GM19467 (cell line): ENCODE results near the gene RND3.

ENCODE experiments used
- ATAC-seq: cut with Tn5 transposase; IDR thresholded peaks from one replicate; pipeline ENCODE4 v1.9.1; 2021; ENCODE audit warnings: mild to moderate bottlenecking, moderate library complexity; ENCODE audit not compliant: unreplicated experiment

Gene RND3

DNA sequence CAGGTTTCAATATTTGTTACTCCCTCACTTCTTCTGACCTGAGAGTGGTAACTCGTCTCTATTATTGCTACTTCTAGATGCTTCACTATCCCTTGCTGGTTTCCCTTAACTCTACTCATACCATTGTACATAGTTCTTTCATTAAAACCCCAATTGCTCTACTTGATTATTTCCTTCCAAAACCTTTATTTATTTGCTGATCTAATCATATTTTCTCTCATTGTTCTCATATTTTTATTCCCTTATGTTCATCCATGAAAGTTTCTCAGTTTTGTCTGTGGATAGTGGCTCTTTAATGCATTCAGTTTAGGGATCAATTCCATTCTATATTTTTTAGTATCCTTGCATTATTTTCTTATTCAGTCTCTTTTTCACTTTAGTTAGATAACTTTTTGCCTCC lies 42.1 kb downstream of the RND3 start:
- ATAC-seq, result no peak

DNA sequence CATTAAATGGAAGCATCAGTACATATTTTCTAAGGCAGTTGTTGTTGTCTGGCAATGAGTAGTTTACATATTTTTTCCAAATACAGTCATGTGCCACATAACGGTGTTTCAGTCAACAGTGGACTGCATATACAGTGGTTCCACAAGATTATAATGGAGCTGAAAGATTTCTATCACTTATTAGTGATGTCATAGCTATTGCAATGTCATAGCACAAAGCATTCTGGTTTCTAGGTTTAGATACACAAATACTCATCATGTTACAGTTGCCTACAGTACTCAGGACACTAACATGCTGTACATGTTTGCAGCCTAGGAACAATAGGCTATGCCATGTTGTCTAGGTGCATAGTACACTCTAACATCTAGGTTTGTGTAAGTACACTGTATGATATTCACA lies 45.0 kb downstream of the RND3 start:
- no peak for ATAC-seq

DNA sequence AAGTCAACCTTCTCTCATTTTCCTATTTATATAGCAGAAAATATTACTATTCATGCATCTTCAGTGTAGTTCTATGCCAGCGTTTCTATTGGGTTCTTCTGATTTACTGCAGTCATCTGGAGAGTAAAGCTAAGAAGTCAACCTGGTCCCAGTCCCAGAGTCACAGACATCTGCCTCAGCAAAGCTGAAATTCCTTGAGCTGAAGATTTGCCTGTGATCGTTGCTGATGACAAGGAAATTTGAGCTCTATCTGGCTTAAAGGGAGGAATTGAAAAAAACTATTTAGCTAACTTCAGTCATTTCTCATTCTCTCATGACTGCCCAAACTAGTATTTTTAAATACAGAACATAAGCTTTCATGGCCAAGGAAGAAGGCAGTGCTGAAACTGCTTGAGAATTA lies 45.7 kb downstream of the RND3 start:
- ATAC-seq, result no peak

DNA sequence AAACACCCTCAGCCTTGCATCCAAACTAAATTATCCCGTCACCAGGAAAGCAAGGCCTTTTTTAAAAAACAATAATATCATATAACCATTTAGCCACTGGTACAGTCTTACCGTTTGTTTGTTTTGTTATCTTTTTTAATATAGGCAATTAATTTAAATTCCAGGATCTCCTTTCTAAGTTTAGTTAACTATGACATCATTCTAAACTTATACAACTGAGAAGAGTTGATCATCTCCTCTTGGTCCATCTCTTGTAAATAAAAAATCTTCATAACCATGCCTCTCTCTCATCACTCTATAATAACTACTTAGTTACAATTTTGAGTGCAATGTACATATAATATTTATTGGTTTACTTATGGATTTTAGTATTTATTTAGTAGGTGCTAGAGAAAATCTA lies 46.2 kb downstream of the RND3 start:
- ATAC-seq, result no peak

DNA sequence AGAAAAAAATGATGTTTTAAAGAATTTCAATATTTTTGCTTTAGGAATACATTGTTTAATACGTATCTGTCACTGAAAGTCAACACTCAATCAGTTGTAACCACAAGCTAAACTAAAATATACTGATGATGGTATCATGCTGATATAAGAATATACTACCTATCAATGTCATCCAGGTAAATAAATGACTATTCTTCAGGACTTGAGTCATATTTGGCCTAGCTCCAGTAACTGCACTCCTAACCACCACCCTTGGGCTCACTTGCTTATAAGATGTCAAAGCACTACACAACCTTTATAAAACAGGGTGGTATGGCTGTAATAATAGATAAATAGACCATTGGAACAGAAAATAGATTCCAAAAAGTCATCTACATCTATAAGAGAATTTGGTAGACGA lies 48.8 kb downstream of the RND3 start:
- ATAC-seq, result no peak

DNA sequence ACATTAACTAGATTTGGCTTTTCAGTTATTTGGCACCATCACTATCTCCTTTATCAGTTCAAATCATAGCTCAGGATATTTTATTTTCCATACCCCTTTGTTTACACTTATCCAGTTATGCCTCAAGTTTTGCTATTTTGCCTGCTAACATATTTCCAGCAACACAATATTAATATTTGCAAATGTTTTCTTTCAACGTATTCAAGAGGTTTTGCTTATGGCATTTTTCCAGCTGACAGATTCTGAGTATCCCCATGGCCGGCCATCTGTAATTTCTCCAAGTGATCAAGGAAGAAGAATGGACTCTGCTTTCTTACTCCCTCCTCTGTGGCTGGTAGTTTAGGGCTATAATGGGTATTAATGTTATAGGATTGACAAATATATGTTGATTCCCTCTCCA lies 49.4 kb downstream of the RND3 start:
- no peak for ATAC-seq

DNA sequence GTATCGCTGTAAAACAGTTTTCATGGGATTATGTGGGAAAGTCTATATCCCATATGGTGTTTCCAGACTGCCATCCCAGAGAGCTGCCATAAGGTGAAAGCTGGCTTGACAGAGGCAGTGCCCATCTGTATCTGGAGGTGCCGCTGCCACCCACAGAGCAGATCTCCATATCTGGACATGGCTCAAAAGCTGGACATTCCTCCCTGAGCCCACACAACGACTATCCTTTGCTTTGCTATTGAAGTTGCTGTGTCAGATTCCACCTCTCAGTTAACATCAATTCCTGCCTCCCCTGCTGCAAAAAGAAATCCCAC lies 55.2 kb downstream of the RND3 start:
- ATAC-seq, result no peak

DNA sequence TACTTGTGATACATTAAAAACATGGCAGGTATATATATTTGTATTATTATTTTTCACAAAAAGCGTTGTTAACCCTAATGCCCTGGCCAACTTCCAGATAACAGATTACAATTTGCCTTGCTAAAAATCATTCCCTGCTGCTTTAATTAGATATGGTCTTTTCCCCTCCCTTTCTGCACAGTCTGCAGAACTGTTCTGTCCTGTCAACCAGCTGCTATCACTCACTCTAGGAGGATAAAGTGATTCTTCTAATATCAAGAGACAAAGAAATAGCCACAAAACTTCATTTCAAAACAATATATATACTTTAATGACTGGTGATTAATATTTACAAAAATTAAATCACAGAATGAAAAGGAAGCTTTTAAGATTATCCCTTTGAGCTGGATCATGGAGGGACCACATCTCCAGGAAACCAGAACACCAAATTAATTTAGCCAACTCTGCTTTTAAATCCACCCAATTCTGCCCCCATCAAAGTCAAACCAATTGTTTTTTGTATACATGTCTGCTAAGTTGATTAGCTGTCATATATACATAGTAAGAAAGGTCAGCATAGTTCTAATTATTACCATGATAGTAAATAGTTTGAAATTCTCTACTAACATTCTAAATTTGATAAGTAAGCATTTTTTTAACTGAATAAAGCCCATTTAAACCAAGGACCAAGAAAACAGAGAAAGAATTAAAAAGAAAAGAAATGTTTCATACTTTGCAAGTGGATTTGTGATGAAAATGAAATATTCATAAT lies 55.7 kb downstream of the RND3 start:
- ATAC-seq, result no peak

DNA sequence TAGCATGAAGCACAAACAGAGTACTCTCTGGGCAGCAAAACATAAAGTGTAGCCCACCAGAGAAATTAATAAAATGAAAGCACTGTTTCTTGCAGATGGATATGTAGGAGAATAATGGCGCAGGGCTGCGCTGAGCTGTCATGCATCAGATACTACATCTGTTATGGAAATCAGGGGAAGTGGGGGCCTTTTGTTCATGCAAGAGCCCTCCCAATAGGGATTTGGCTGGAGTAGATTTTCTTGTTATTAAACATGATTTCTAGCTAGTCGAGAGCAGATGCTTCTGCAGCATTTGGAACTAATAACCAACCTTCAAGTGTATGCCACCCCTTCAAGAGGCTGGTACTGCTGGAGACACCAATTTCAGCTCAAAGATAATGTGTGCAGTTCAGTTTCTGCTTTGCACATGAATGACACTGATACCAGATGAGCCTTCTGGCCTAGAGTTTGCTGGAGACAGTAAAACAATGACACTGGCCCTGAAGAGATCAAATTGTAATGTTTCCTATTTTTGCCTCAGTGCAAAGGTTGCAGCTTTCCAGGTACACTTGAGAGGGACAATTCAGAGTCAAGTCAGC lies 58.0 kb downstream of the RND3 start:
- no peak for ATAC-seq

DNA sequence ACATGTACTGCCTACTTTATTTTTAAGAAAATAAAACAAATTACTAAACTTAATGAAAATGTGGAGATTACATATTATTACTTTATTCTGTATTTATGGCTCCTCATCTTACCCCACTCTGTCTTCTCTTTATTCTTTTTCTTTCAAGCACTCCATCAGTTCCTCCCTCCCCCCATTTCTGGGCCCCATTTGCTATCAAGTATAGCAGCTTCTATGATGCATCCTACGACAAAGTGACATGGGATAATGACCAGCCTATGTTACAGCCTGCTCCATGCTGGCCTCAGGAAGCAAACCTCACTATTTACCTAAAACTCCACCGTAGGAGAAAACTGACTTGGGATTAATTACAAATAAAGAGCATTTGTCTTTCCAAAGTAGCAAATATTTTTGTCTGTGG lies 58.8 kb downstream of the RND3 start:
- no peak for ATAC-seq

DNA sequence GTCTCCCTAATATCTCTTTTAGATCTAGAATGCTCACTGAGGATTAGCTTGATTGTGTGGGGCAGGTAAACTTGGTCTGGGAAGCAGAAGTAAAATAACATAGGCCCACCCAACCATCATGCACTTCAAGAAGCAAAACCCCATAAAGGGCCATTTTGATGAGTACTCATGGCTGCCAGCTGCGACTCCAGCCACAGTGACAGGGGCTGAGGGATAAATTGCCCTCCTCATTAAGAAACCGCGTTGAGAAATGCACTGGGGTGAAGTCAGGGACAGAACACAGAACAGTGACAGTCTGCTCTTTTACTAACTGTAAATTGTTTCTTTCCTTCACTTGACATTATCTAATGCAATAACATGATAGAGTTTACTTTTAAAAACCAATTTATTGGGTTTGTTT lies 60.2 kb downstream of the RND3 start:
- ATAC-seq, result no peak

DNA sequence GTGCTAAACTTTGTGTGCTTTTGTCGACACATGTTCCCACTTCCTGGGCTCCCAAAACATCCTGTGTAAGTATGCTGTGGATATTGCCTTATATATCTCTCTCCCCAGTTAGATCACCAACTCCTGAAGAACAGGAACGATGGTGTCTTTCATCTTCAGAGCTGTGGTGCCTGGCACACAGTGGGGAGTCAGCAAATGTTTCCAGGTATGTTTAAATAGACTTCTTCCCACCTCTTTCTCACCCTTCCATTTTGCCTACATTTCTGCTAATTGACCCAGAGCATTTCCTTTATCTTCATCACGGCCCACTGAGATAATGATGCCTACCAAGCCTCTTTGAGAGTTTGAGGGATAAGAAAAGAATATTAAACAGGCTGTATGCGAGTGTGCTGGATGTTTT lies 60.7 kb downstream of the RND3 start:
- no peak for ATAC-seq

DNA sequence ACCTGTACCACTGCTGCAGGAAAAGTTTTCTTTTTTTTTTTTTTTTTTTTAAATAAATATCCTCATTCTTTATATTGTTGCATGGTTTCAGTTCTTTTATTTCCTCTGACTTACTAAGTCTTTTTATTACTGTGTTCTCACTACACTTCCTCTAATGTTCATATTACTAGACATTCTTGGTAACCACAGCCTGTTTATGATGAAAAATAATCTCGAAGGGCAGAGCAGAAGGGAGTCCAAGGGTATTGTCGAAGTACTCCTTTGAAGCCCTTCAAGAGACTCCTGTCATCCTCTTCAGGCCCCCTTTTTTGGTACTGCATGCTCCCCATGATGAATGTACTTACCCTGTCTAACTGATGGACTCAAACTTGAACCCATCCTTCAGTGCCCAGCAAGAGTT lies 61.2 kb downstream of the RND3 start:
- no peak for ATAC-seq

DNA sequence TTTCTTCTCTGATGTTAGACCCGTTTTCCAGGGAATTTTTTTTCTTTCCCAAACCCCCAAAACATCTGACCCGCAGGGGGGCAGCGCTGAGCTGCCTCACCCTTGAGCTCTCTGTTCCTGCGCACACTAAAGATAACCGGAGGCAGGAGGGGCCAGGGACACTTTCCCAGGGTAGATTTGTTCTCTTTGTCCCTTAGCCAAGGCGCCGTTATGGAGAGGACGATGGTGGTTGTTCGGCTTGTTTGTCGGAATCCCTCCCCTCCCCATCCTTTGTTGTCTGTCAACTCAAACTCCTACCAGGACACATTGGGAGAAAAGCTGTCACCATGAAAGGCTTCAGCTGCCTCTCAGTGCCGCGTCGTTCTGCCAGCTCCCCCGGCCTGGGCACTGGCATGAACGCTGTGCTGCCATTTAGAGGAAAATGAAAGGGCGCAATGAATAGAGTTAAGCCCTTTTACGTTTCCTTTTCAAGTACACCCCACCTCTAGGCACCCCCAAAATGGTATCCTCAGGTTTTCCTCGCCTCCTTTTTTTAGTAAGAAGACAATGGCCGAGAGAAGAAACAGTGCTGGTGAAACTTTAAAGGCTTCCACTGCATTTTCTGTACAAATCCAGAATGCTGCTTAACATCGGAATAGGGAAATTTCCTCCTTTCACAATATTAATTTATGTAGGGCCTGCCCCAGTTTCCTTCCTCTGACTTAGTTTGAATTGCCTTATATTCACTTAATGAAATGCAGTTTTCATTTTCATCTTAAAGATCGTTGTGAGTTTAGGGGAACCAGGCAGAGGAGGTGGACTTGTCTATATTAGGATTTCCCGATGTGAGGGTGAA lies 62.1 kb downstream of the RND3 start:
- no peak for ATAC-seq

DNA sequence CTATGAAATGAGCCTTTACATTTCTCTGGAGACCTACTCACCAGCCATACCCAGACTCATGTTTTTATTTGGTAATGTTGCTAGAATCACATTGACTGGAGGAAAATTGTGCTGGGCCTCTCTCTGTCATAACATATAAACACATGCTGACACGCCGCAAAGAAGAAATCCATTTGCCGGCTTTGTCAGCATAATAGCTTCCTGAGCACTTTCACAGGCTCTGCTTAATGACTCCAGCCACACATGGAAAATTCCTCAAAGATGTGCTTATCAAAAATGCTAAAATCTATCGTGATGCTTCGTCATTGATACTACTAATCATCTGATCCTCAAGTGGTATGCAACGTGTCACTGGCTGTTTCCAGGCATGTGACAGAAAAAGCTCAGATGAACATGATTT lies 63.1 kb downstream of the RND3 start:
- no peak for ATAC-seq

DNA sequence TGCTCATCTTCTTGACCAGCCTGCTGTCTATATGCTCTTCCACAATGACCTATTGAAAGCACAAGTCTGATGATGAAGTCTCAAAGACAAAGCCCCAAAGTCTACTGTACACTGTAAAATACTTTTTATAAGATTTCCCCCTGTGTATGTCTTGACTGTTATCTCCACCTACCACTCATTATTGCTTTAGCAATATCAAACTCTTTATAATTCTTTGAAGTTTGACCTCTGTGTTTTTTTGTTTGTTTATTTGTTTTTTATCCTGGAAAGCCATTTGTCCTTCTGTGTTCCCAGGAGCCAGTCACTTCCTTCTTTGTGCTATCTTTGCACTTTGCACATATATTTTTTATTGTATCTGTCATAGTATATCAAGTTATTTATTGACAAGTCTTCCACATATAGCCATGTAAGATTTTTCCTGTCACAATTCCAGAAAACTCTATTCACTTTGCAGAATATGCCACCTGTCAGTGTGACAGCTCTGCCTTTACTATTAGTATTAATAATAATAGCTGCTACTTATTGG lies 66.3 kb downstream of the RND3 start:
- ATAC-seq, result no peak

DNA sequence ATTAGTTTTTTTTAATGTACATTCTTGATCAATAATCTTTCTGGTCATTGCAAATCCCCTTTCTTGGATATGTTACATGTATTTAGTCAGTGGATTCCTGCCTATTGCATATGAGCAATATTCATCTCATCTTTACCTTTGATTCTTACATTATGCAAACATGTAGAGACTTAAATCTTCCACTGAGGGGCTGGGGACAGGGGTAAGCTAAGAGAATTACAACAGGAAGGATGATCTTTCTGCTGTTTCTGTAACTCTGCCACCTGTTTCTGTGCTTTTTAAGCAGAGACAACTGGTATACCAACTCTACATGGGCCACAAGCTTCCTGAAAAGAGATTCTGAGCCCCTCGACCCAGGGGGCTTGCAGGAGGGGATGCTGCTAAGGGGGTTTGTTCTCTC lies 68.6 kb downstream of the RND3 start:
- ATAC-seq, result no peak
